ENCODE results near the gene NBEAL2. TPM values are rescaled to one million over a fixed set of nuclear protein-coding genes. Genes with fewer than 3 reads are reported as not detected.

NBEAL2 gene
- total RNA-seq, 1 donor = 62.7 TPM

DNA sequence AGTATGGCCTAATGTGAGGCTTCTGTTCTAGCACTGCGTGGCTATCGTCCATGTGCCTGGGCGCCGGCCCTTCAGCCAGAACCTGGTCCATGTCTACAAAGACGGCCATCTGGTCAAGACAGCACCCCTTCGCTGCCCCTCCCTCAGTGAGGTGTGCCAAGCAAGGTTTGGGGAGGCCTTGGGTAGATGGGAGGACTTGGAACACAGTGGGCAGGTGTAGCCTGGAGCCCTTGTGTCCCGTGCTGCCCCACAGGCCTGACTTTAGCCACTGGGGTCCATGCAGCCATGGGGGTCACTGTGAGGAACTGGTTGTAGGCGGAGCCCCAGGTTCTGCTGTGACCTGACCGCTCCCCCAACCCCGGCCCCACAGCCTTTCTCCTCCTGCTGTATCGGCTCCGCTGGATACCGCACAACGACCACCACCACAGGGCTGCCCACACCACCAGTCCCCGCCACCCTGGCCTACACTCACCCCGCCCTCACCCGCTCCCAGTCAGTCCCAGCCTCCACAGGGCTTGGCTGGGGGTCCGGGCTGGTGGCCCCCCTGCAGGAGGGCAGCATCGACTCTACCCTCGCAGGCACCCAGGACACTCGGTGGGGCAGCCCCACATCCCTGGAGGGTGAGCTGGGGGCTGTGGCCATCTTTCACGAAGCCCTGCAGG is 16.6 kb downstream of the NBEAL2 start:
- H3K27me3 ChIP-seq (ENCODE audit: insufficient read depth, low read length) = no peaks in the 10 kb centered on the region
- peaks cover 31% of the 10 kb centered on the region for H3K4me1 ChIP-seq (ENCODE audit: insufficient read depth, low read length)
- H3K4me3 ChIP-seq (ENCODE audit: low read length) = no peak overlapping the region
- H3K9me3 ChIP-seq (ENCODE audit: low read depth, low read length) = no peaks in the 10 kb centered on the region

GRCh38 chr3:46996689-46997452 is 17.4 kb downstream of the NBEAL2 start:
- H3K4me1 ChIP-seq (ENCODE audit: insufficient read depth, low read length) = peaks cover 23% of the 10 kb centered on the region
- H3K4me3 ChIP-seq (ENCODE audit: low read length) = no peak overlapping the region
- no peaks in the 10 kb centered on the region for H3K9me3 ChIP-seq (ENCODE audit: low read depth, low read length)
- H3K27me3 ChIP-seq (ENCODE audit: insufficient read depth, low read length) = no peaks in the 10 kb centered on the region

- peaks cover 20% of the 10 kb centered on the region for H3K4me1 ChIP-seq (ENCODE audit: insufficient read depth, low read length)
- no peaks in the 10 kb centered on the region for H3K27me3 ChIP-seq (ENCODE audit: insufficient read depth, low read length)
- no peaks in the 10 kb centered on the region for H3K9me3 ChIP-seq (ENCODE audit: low read depth, low read length)
- H3K4me3 ChIP-seq (ENCODE audit: low read length) = no peak overlapping the region
Observed at GRCh38 chr3:46997453-46998091, 18.1 kb downstream of the NBEAL2 start.

GRCh38 chr3:46998121-46998851 is 18.8 kb downstream of the NBEAL2 start:
- H3K9me3 ChIP-seq (ENCODE audit: low read depth, low read length) = no peaks in the 10 kb centered on the region
- H3K4me3 ChIP-seq (ENCODE audit: low read length) = no peak overlapping the region
- no peaks in the 10 kb centered on the region for H3K27me3 ChIP-seq (ENCODE audit: insufficient read depth, low read length)
- peaks cover 20% of the 10 kb centered on the region for H3K4me1 ChIP-seq (ENCODE audit: insufficient read depth, low read length)

GRCh38 chr3:46998852-46999515 is 19.5 kb downstream of the NBEAL2 start:
- Histone ChIP-seq H3K27me3 (ENCODE audit: insufficient read depth, low read length) (no peaks in the 10 kb centered on the region), H3K4me3 (ENCODE audit: low read length) (no peak overlapping the region), H3K4me1 (ENCODE audit: insufficient read depth, low read length) (peaks cover 20% of the 10 kb centered on the region), H3K9me3 (ENCODE audit: low read depth, low read length) (no peaks in the 10 kb centered on the region)

DNA sequence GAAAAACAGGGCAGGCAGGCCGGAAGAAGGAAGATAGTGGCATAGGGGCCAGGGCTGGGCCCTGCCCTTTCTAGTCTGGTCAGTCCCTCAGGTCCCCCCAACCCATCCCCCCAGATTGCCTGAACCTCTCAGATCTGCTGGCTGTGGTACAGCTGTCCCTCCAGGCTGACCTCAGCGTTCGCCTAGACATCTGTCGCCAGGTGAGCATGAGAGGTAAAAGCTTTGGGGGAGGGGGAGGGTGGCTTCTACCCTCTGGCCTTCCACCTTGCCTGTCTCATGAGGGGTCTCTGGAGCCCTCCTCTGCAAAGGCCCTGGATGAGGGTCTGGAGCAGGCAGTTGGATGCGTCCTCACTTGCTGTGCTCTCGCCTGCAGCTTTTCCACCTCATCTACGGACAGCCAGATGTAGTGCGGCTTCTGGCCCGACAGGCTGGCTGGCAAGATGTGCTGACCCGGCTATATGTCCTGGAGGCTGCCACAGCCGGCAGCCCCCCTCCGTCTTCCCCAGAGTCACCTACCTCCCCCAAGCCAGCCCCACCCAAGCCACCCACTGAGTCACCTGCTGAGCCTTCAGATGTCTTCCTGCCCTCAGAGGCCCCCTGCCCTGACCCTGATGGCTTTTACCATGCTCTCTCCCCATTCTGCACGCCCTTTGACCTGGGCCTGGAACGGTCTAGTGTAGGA is 20.2 kb downstream of the NBEAL2 start:
- H3K4me1 ChIP-seq (ENCODE audit: insufficient read depth, low read length) = peaks cover 20% of the 10 kb centered on the region
- no peak overlapping the region for H3K4me3 ChIP-seq (ENCODE audit: low read length)
- no peaks in the 10 kb centered on the region for H3K27me3 ChIP-seq (ENCODE audit: insufficient read depth, low read length)
- no peaks in the 10 kb centered on the region for H3K9me3 ChIP-seq (ENCODE audit: low read depth, low read length)

DNA sequence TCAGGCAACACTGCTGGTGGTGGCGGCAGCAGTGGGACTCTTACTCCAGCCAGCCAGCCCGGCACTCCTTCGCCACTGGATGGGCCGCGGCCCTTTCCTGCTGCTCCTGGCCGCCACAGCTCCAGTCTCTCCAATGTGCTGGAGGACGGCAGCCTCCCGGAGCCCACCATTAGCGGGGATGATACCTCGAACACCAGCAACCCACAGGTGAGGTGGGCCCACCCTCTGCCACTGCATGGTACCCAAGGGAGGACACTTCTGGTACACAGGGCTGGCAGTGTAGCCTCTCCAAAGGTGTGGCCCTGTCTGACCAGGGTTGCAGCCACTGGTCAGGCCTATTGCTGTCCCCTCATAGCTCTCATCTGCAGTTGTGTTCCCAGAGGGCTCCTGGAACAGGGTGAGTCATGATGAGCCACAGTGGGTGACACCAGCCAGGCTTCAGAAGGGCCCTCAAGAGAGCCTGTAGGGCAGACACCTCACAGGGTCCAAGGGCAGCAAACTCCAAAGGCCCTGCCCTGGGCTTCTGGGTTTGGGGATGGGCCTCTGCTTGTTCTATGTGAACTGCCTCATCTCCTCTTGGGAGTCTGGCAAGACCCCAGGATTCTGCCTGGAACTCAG is 20.8 kb downstream of the NBEAL2 start:
- Histone ChIP-seq H3K27me3 (ENCODE audit: insufficient read depth, low read length) (no peaks in the 10 kb centered on the region), H3K4me1 (ENCODE audit: insufficient read depth, low read length) (peaks cover 20% of the 10 kb centered on the region), H3K9me3 (ENCODE audit: low read depth, low read length) (no peaks in the 10 kb centered on the region), H3K4me3 (ENCODE audit: low read length) (no peak overlapping the region)

DNA sequence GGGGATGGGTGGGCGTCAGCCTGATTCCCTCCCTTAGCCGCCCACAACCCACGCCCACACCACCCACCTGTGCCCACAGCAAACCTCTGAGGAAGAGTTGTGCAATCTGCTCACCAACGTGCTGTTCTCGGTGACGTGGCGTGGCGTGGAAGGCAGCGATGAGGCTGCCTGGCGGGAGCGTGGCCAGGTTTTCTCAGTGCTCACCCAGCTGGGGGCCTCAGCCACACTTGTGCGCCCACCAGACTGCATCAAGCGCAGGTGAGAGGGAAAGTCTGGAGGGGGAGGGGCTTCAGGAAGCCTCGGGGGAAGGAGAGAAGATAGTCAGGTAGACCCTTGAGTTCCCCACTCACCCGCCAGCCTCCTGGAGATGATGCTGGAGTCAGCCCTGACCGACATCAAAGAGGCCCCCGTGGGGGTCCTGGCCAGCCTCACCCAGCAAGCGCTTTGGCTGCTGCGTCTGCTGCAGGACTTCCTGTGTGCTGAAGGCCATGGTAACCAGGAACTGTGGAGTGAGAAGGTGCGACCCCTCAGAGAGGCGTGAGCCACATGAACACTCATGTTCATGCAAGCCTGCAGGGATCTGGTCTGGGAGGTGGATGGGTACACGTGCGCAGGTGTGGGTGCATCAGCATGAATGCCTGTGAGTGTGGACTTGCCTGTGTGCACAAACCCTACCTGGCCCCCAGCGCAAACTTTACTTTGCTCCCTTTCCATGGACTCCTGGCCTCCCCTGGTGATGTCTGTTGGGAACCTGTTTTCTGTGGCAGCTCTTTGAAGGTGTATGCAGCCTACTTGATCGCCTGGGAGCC is 21.7 kb downstream of the NBEAL2 start:
- no peaks in the 10 kb centered on the region for H3K9me3 ChIP-seq (ENCODE audit: low read depth, low read length)
- H3K27me3 ChIP-seq (ENCODE audit: insufficient read depth, low read length) = no peaks in the 10 kb centered on the region
- peaks cover 20% of the 10 kb centered on the region for H3K4me1 ChIP-seq (ENCODE audit: insufficient read depth, low read length)
- H3K4me3 ChIP-seq (ENCODE audit: low read length) = no peak overlapping the region

GRCh38 chr3:47001731-47002170 is 22.3 kb downstream of the NBEAL2 start:
- Histone ChIP-seq H3K4me1 (ENCODE audit: insufficient read depth, low read length) (peaks cover 17% of the 10 kb centered on the region), H3K9me3 (ENCODE audit: low read depth, low read length) (no peaks in the 10 kb centered on the region), H3K27me3 (ENCODE audit: insufficient read depth, low read length) (no peaks in the 10 kb centered on the region), H3K4me3 (ENCODE audit: low read length) (no peak overlapping the region)

GRCh38 chr3:47002171-47003055 is 22.9 kb downstream of the NBEAL2 start:
- no peak overlapping the region for H3K4me3 ChIP-seq (ENCODE audit: low read length)
- H3K9me3 ChIP-seq (ENCODE audit: low read depth, low read length) = no peaks in the 10 kb centered on the region
- no peaks in the 10 kb centered on the region for H3K27me3 ChIP-seq (ENCODE audit: insufficient read depth, low read length)
- peaks cover 11% of the 10 kb centered on the region for H3K4me1 ChIP-seq (ENCODE audit: insufficient read depth, low read length)

DNA sequence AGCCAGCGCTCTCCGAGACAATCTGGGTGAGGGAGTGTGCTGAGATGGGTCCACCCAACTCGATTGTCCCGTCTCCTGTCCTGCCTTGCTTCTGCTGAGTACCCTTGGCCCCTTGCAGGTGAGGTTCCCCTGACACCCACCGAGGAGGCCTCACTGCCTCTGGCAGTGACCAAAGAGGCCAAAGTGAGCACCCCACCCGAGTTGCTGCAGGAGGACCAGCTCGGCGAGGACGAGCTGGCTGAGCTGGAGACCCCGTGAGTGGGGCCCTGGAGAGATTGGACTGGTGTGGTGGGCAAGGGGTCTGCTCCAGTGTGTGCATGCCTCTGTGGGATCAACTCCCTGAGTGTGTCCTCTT is 23.6 kb downstream of the NBEAL2 start:
- H3K27me3 ChIP-seq (ENCODE audit: insufficient read depth, low read length) = no peaks in the 10 kb centered on the region
- H3K4me1 ChIP-seq (ENCODE audit: insufficient read depth, low read length) = peaks cover 6% of the 10 kb centered on the region
- no peak overlapping the region for H3K4me3 ChIP-seq (ENCODE audit: low read length)
- no peaks in the 10 kb centered on the region for H3K9me3 ChIP-seq (ENCODE audit: low read depth, low read length)

DNA sequence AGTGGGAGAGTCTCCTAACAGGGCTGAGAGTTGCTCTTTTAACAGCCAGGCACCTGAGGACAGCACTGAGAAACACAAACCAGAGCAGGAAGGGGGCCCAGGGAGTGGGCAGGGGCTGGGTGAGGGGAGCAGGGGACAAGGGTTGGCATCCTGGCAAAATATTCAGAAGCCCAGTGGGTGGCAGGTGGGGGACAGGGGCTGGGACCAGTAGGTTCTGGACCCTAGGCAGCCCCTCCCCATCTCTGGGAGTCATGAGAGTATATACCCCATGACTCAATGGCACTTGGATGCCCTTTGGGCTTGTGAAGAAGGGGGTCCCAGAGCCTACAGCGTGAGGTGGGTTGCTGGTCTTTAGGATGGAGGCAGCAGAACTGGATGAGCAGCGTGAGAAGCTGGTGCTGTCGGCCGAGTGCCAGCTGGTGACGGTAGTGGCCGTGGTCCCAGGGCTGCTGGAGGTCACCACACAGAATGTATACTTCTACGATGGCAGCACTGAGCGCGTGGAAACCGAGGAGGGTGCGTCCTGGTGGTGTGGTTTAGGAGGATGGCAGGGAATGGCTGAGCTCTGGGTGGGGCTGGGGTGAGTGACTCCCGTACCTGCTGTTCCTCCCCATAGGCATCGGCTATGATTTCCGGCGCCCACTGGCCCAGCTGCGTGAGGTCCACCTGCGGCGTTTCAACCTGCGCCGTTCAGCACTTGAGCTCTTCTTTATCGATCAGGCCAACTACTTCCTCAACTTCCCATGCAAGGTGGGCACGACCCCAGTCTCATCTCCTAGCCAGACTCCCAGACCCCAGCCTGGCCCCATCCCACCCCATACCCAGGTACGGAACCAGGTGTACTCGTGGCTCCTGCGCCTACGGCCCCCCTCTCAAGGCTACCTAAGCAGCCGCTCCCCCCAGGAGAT is 24.2 kb downstream of the NBEAL2 start:
- peaks cover 7% of the 10 kb centered on the region for H3K4me1 ChIP-seq (ENCODE audit: insufficient read depth, low read length)

More for the DNA sequence above, 24.2 kb downstream of the NBEAL2 start:
- no peak overlapping the region for H3K4me3 ChIP-seq (ENCODE audit: low read length)
- no peaks in the 10 kb centered on the region for H3K27me3 ChIP-seq (ENCODE audit: insufficient read depth, low read length)
- no peaks in the 10 kb centered on the region for H3K9me3 ChIP-seq (ENCODE audit: low read depth, low read length)
